Endothelial cell of umbilical vein (primary cell): ENCODE measurements around the gene OCA2. TPM values are rescaled to one million over a fixed set of nuclear protein-coding genes. Genes with fewer than 3 reads are reported as not detected.

Source experiments
- BruUV-seq: library from RNA; stranded (reverse); fragments of 400-500 nt; replicated peaks from 2 replicates; lab custom pipeline; 2021; lab: Mats Ljungman, UMichigan
- CTCF ChIA-PET: fragments of 300-600, 350-600 bp; sonication (Branson Sonifier 250); formaldehyde crosslinking; loops from one replicate; lab custom pipeline; 2021; ENCODE audit warnings: antibody characterized with exemption, inconsistent platforms; lab: Charles Lee
- POLR2A ChIA-PET: fragments of 300-600, 350-600 bp; sonication (Branson Sonifier 250); formaldehyde crosslinking; loops from one replicate; lab custom pipeline; 2021; ENCODE audit warnings: antibody characterized with exemption, inconsistent platforms; lab: Charles Lee
- DNase-seq: peaks from one replicate; pipeline ENCODE4 v3.0.0-alpha.2; 2011; ENCODE audit warnings: low read depth, low spot score
- FAIRE-seq: peaks from 2 replicates; lab custom pipeline; 2011; peaks lifted over from hg19 to GRCh38; lab: Jason Lieb, UNC
- H2AFZ ChIP-seq: 2 replicates; pipeline ENCODE4 v1.6.0; 2012; ENCODE audit warnings: low read depth, low read length, control low read depth, inconsistent platforms
- H3K27ac ChIP-seq: 2 replicates; pipeline ENCODE4 v1.5.1; 2011; ENCODE audit warnings: low read depth, mild to moderate bottlenecking, control low read depth, low read length, moderate library complexity; ENCODE audit not compliant: insufficient read depth
- H3K27me3 ChIP-seq, 2 experiments: 2 replicates each; pipeline versions ENCODE4 v1.6.0 to v1.6.1; 2011; ENCODE audit warnings: low read length in 2 of 2, mixed read lengths in 1 of 2; ENCODE audit not compliant: control insufficient read depth in 2 of 2, insufficient read depth in 2 of 2
- H3K36me3 ChIP-seq, 2 experiments: 2 replicates in 1 of 2; 3 replicates in 1 of 2; pipeline ENCODE4 v1.5.1; 2011; ENCODE audit warnings: low read length in 2 of 2, mild to moderate bottlenecking in 1 of 2, moderate library complexity in 1 of 2; ENCODE audit not compliant: control insufficient read depth in 2 of 2, insufficient read depth in 2 of 2; ENCODE audit errors: extremely low read depth in 1 of 2
- H3K4me1 ChIP-seq: 3 replicates; pipeline ENCODE4 v1.5.1; 2011; ENCODE audit warnings: mild to moderate bottlenecking, low read length; ENCODE audit not compliant: control insufficient read depth, insufficient read depth; ENCODE audit errors: extremely low read depth
- H3K4me2 ChIP-seq: 2 replicates; pipeline ENCODE4 v1.6.1; 2011; ENCODE audit warnings: low read length, control low read depth, mixed read lengths; ENCODE audit not compliant: insufficient read depth
- H3K4me3 ChIP-seq, 3 experiments: fragments of 200-600 bp in 1 of 3; sonication (generic), shearing (Covaris generic) in 1 of 3; replicated peaks in 1 of 3; 2 replicates each; pipeline ENCODE4 v1.5.1; 2011 to 2016; ENCODE audit warnings: control low read depth in 3 of 3, low read length in 3 of 3, mild to moderate bottlenecking in 2 of 3, inconsistent platforms in 1 of 3, low read depth in 1 of 3, moderate library complexity in 1 of 3; ENCODE audit not compliant: insufficient read depth in 1 of 3
- H3K79me2 ChIP-seq: 2 replicates; pipeline ENCODE4 v1.6.0; 2012; ENCODE audit warnings: low read length, inconsistent platforms; ENCODE audit not compliant: control insufficient read depth, insufficient read depth
- H3K9ac ChIP-seq: replicated peaks from 2 replicates; pipeline ENCODE3; 2011; ENCODE audit warnings: low read length, control low read depth; ENCODE audit not compliant: insufficient read depth; ENCODE audit errors: extremely low read depth
- H3K9me1 ChIP-seq: replicated peaks from 3 replicates; pipeline ENCODE4 v1.6.0; 2011; ENCODE audit warnings: mild to moderate bottlenecking, low read length; ENCODE audit not compliant: control insufficient read depth, insufficient read depth; ENCODE audit errors: extremely low read depth
- H3K9me3 ChIP-seq: replicated peaks from 2 replicates; pipeline ENCODE4 v1.5.1; 2012; ENCODE audit warnings: low read length, inconsistent platforms; ENCODE audit not compliant: control insufficient read depth, insufficient read depth
- H4K20me1 ChIP-seq: replicated peaks from 2 replicates; pipeline ENCODE3; 2011; ENCODE audit warnings: mild to moderate bottlenecking, low read length; ENCODE audit not compliant: control insufficient read depth, insufficient read depth; ENCODE audit errors: extremely low read depth
- FOS ChIP-seq: IDR thresholded peaks from 2 replicates; pipeline ENCODE4 v1.6.1; 2011; ENCODE audit warnings: mild to moderate bottlenecking, low read length, moderate library complexity, borderline replicate concordance; ENCODE audit not compliant: insufficient read depth
- GATA2 ChIP-seq: IDR thresholded peaks from 2 replicates; pipeline ENCODE4 v1.7.0; 2011; ENCODE audit warnings: low read depth, mild to moderate bottlenecking, moderate library complexity, mixed read lengths, low read length; ENCODE audit not compliant: insufficient read length, insufficient read depth
- MAX ChIP-seq: IDR thresholded peaks from 2 replicates; pipeline ENCODE4 v1.6.1; 2011; ENCODE audit not compliant: insufficient read depth, insufficient read length
- POLR2A ChIP-seq: IDR thresholded peaks from 2 replicates; pipeline ENCODE4 v1.6.1; 2012; ENCODE audit warnings: low read depth, mild to moderate bottlenecking, control low read depth, low read length
- dilution Hi-C: fragments of 300-500 bp; cut with MboI; formaldehyde crosslinking; loops from one replicate; pipeline ENCODE4 v1.15.0; 2019; ENCODE audit warnings: low sequenced_read_pairs; ENCODE audit not compliant: extremely low pct_ligation_motif_present
- intact Hi-C: fragments of 100-400 bp; cut with micrococcal nuclease; formaldehyde crosslinking; loops from one replicate; pipeline ENCODE4 v1.10.0; 2022
- polyA plus RNA-seq, 4 experiments: library from polyadenylated mRNA; depleted of rRNA in 3 of 4; stranded (reverse) in 3 of 4; unstranded in 1 of 4; fragments of >200 nt; gene quantifications; 2 replicates each; pipeline versions ENCODE4 v1.2.1 to v1.2.3, GENCODE V29; 2011 to 2012; ENCODE audit warnings: missing spikeins in 1 of 4
- total RNA-seq: library from RNA; stranded (reverse); gene quantifications from 2 replicates; pipeline ENCODE4 v1.2.3, GENCODE V29; 2021

The OCA2 gene
- total and polyA plus RNA-seq, 2 donors (not counting 3 experiments of a cell fraction or from before 2014, with no cell fraction given) = not detected

- Histone ChIP-seq H3K36me3 (no peaks in the 10 kb centered on the region), H3K4me2 (no peak overlapping the region), H3K27me3 (peaks cover 47 to 59% of the 10 kb centered on the region in 2 experiments), H4K20me1 (no peaks in the 10 kb centered on the region), H3K9ac (no peak overlapping the region), H3K4me3 (no peak overlapping the region), H3K4me1 (peaks cover 12% of the 10 kb centered on the region), H3K9me1 (no peaks in the 10 kb centered on the region), H3K9me3 (no peaks in the 10 kb centered on the region), H3K27ac (no peak overlapping the region), H2AFZ (no peak overlapping the region), H3K79me2 (no peaks in the 10 kb centered on the region)
- CTCF ChIA-PET = interaction anchor here (1.2 to 2.9 kb wide), 4 partner anchors 8 to 1207 kb away, joined by 3 to 28 read pairs (median 4); no protein-coding TSS in a partner anchor
- BruUV-seq = no TSS peak
- FAIRE-seq = no peak
- intact Hi-C loops = no loop called here
- dilution Hi-C loops = no loop called here
- no peak for TF ChIP-seq GATA2
- POLR2A ChIA-PET = no interaction called here
- DNase-seq = no peak
Observed at GRCh38 chr15:28098360-28098765, 752 bp downstream of the OCA2 start.

- no peaks in the 10 kb centered on the region for H3K9me1 ChIP-seq
- dilution Hi-C loops (no loop called here), intact Hi-C loops (no loop called here)
- DNase-seq = no peak
- POLR2A ChIA-PET = no interaction called here
- H3K4me3 ChIP-seq = no peak overlapping the region
- no peak overlapping the region for H3K9ac ChIP-seq
- no TSS peak for BruUV-seq
- CTCF ChIA-PET = interaction anchor here (1.2 to 2.9 kb wide), 3 partner anchors 28 to 1208 kb away, joined by 3 to 28 read pairs (median 4); no protein-coding TSS in a partner anchor
- no peak overlapping the region for H2AFZ ChIP-seq
- H3K27me3 ChIP-seq = peaks cover 47 to 62% of the 10 kb centered on the region in 2 experiments
- H3K36me3 ChIP-seq = no peaks in the 10 kb centered on the region
- peaks cover 12% of the 10 kb centered on the region for H3K4me1 ChIP-seq
- H3K9me3 ChIP-seq = no peaks in the 10 kb centered on the region
- no peak overlapping the region for H3K27ac ChIP-seq
- no peak overlapping the region for H3K4me2 ChIP-seq
- H3K79me2 ChIP-seq = no peaks in the 10 kb centered on the region
- no peak for FAIRE-seq
- no peaks in the 10 kb centered on the region for H4K20me1 ChIP-seq
- no peak for TF ChIP-seq FOS
- TF ChIP-seq MAX = no peak
- no peak for TF ChIP-seq POLR2A
- no peak for TF ChIP-seq GATA2
Observed at GRCh38 chr15:28097656-28098359, 1.3 kb downstream of the OCA2 start.
